ENCODE measurements around the gene LRRC7.

The LRRC7 gene

DNA sequence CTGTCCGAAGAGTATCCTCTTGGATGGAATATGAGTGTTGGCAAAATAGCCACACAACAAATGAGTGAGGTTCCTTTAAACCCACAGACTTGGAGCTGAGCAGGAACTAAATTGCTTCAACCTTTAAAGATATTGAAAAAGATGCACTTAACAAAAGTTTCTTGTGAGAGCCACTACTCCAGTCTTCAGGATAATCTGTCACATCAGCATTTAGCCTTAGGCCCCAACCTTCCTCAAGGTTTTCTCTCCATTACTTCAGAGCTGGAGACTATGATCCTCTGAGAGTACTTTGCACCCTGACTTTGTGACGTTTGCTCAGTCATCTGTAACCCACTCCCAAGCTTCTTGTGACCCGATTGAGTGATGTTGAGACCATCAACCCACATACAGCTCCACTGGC is 424.9 kb downstream of the LRRC7 start:
- Mint-ChIP-seq H3K4me1 (ENCODE audit: low read depth) (no peaks in the 10 kb centered on the region), H3K27ac (no peak overlapping the region), H3K9me3 (no peaks in the 10 kb centered on the region), H3K4me3 (no peak overlapping the region), H3K36me3 (ENCODE audit: low read depth) (no peaks in the 10 kb centered on the region), H3K27me3 (ENCODE audit: low read depth) (no peaks in the 10 kb centered on the region)

DNA sequence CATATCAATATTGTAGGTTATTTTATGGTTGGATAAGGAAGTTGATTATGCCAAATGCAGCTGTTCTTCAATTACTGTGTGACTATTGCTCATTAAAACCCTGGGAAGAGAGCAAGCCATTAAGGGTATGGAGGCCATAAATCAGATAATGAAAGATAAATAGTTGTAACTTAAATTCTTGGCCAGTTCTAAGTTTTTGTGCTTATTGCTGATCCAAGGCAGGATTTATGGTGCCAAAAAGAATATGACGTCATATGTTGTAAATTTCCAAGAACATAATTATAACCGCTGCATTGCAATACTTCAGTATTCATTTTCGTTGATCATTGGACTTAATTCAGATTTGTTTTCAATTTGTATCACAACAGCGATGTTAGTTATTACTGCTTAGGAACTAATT is 426.1 kb downstream of the LRRC7 start:
- no peak overlapping the region for H3K4me3 Mint-ChIP-seq

DNA sequence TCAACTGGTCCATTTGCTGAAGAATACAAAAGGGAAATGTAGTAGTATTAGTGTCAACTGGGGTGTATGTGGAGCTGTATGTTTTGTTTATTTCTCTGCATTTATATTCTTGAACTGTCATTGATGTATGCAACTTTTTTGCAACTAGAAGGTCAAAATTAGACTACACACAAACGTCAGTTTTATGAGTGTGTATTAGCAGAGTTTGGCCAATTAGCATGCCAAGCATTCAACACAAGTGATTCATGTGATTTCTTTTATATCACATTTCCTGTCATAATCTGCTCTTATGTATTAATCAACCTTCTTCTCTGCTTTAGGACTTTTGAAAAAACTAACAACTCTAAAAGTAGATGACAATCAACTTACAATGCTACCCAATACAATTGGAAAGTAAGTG is 426.5 kb downstream of the LRRC7 start:
- Mint-ChIP-seq H3K9me3 (no peaks in the 10 kb centered on the region), H3K36me3 (ENCODE audit: low read depth) (no peaks in the 10 kb centered on the region), H3K4me3 (no peak overlapping the region), H3K27ac (no peak overlapping the region), H3K4me1 (ENCODE audit: low read depth) (no peaks in the 10 kb centered on the region), H3K27me3 (ENCODE audit: low read depth) (no peaks in the 10 kb centered on the region)

More for the DNA sequence above, 426.1 kb downstream of the LRRC7 start:
- no peaks in the 10 kb centered on the region for H3K4me1 Mint-ChIP-seq (ENCODE audit: low read depth)
- no peak overlapping the region for H3K27ac Mint-ChIP-seq
- no peaks in the 10 kb centered on the region for H3K36me3 Mint-ChIP-seq (ENCODE audit: low read depth)
- H3K9me3 Mint-ChIP-seq = no peaks in the 10 kb centered on the region
- no peaks in the 10 kb centered on the region for H3K27me3 Mint-ChIP-seq (ENCODE audit: low read depth)

DNA sequence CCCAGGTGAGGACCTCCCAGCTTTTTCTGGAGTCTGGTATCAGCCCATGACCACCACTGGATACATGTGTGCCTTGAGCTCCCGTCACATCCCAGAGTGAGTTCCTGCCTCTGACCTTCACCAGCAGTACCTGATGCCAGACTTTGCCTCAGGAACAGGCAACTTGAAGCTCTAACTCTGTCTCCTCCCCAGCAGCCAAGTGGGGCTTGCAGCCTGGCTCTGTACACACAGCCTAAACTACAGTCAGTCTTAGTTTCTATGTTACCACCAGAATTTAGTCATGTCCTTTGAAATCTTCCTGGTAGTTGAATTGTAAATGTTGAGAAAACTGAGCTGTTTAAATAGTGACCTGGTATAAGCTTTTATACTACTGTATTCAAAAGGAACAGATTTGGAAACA is 431.1 kb downstream of the LRRC7 start:
- no peak overlapping the region for H3K27ac Mint-ChIP-seq

DNA sequence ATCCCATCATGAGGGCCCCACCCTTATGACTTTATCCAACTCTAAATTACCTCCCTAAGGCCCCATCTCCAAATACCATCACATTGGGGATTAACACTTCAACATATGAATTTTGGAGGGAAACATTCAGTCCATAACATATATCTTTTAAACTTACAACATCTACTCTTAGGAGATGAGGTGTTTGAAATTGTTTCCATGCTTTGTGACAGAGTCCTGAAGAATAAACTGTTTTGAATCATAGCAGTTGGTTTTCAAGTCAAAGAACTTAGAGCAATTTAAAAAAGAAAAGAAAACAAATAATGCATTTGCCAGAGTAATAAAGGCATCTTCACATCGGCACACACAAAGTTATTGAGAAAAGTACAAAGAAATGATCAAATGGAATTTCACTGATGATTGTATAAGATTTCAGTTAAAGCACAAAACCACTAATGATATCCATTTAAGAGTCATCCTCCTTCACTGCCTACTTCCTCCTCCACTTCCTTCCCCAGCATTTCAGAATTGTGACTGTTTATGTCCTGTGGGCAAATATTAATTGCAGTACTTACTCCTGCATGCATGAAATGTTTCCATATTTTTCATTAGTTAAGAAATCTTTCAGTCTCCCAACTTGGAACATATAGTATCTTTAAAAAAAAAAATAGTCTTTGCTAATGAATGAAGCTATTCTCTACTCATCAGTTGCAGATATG is 435.6 kb downstream of the LRRC7 start:
- no peaks in the 10 kb centered on the region for H3K4me1 Mint-ChIP-seq (ENCODE audit: low read depth)
- no peaks in the 10 kb centered on the region for H3K27me3 Mint-ChIP-seq (ENCODE audit: low read depth)
- H3K4me3 Mint-ChIP-seq = no peak overlapping the region
- H3K27ac Mint-ChIP-seq = no peak overlapping the region
- H3K9me3 Mint-ChIP-seq = no peaks in the 10 kb centered on the region
- H3K36me3 Mint-ChIP-seq (ENCODE audit: low read depth) = no peaks in the 10 kb centered on the region

More for the DNA sequence above, 431.1 kb downstream of the LRRC7 start:
- H3K9me3 Mint-ChIP-seq = no peaks in the 10 kb centered on the region
- no peaks in the 10 kb centered on the region for H3K4me1 Mint-ChIP-seq (ENCODE audit: low read depth)
- no peaks in the 10 kb centered on the region for H3K36me3 Mint-ChIP-seq (ENCODE audit: low read depth)
- no peaks in the 10 kb centered on the region for H3K27me3 Mint-ChIP-seq (ENCODE audit: low read depth)
- H3K4me3 Mint-ChIP-seq = no peak overlapping the region

DNA sequence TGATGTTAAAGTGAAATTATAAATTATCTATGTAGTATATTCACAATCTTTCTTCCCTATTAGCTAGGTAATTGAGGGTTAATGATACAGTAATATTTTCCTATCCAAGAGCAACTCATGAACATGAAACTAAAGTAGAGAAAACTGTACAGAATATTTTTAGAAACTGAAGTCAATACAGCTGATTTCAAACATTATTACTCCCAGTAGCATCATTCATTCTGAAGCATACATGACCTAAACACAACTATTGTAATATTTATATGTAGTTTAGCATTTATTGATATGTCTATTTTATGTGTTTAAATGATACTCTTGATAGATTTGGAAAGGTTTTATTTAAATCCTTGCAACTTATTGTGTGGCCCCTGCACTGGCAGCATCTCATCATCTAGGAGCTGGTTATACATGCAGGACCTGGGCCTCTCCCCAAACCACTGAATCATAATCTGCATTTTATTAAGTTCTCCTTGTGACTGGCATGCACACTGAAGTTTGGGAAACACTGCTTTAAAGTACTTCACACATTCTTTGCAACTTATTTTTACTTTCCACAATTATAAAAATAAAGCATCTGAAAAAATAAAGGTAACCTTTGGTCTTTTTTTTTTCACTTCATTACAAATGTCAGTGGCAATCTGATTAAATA is 437.8 kb downstream of the LRRC7 start:
- Mint-ChIP-seq H3K4me1 (ENCODE audit: low read depth) (no peaks in the 10 kb centered on the region), H3K36me3 (ENCODE audit: low read depth) (no peaks in the 10 kb centered on the region), H3K27me3 (ENCODE audit: low read depth) (no peaks in the 10 kb centered on the region), H3K27ac (no peak overlapping the region), H3K4me3 (no peak overlapping the region), H3K9me3 (no peaks in the 10 kb centered on the region)

DNA sequence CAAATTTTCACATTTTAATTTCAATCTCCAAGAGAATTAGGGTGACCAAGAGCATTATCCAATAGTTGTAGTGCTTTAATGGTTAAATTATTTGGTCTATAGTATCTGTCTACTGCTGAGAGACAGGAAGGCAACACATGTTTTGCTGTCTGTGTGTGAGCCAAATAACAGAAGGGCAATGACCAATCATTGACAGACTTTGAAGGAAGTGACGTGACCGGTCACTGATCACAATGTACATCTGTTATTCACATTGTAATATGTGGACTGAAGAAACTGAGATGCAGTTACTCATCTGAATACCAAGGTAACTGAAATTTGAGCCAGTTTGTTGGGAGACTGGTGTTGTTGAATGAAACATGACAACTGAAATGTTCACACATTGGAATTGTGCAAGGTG is 440.9 kb downstream of the LRRC7 start:
- Mint-ChIP-seq H3K4me1 (ENCODE audit: low read depth) (no peaks in the 10 kb centered on the region), H3K27ac (no peak overlapping the region), H3K9me3 (no peaks in the 10 kb centered on the region), H3K4me3 (no peak overlapping the region), H3K36me3 (ENCODE audit: low read depth) (no peaks in the 10 kb centered on the region), H3K27me3 (ENCODE audit: low read depth) (no peaks in the 10 kb centered on the region)

DNA sequence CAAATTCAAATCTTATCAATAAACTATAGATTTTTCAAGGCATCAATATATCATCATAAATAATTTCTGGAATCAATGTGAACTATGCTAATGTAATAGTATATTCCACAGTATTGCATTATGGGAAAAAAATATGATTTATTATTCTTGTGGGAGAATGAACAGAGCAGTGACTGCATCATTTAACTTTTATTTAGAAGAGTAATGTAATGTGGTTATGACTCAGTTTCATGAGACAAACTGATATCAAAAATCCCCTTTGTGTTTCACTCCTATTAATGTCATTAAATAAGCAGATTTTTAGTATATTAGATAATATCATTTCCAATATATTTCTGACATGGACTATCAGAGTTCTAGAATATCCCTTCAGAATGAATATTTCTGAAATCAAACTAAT is 450.0 kb downstream of the LRRC7 start:
- Mint-ChIP-seq H3K27me3 (ENCODE audit: low read depth) (no peaks in the 10 kb centered on the region), H3K36me3 (ENCODE audit: low read depth) (no peaks in the 10 kb centered on the region), H3K4me1 (ENCODE audit: low read depth) (no peaks in the 10 kb centered on the region), H3K4me3 (no peak overlapping the region), H3K9me3 (no peaks in the 10 kb centered on the region), H3K27ac (no peak overlapping the region)

DNA sequence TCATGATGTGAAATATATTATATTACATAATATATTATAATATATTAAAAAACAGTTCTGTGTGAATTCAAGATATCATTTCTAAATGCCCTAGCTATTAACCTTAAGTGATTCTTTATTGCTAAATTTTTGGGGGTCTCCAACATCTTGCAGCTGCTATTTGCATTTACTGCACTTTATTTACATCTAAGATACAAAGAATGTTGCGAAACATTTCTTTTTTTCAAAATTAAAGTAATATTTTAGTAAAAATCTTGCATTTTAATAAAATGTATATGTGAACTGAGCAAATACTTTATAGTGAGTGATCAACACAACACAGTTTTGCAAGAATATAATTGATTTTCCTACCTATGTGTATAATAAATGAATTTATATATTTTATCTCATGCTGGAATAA is 456.6 kb downstream of the LRRC7 start:
- no peaks in the 10 kb centered on the region for H3K4me1 Mint-ChIP-seq (ENCODE audit: low read depth)
- H3K36me3 Mint-ChIP-seq (ENCODE audit: low read depth) = no peaks in the 10 kb centered on the region
- no peaks in the 10 kb centered on the region for H3K9me3 Mint-ChIP-seq
- H3K4me3 Mint-ChIP-seq = no peak overlapping the region
- no peak overlapping the region for H3K27ac Mint-ChIP-seq
- H3K27me3 Mint-ChIP-seq (ENCODE audit: low read depth) = no peaks in the 10 kb centered on the region

DNA sequence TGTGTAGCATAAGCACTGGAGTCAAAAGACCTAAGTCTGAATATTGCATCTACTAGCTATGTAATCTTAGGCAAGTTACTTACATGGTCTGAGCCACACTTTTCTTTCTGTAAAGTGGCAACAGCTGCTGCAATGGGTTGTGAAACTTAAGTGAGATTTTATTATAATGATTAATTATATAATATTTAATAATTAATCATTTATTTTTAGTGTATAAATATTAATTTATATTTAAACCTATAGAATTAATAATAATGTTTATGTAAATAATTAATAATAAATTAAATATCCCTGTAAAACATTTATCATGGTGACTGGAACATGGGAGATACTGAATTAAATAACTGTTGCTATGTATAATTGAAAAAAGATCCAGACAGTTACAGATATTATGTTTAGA is 457.3 kb downstream of the LRRC7 start:
- H3K4me1 Mint-ChIP-seq (ENCODE audit: low read depth) = no peaks in the 10 kb centered on the region
- H3K9me3 Mint-ChIP-seq = no peaks in the 10 kb centered on the region
- no peak overlapping the region for H3K4me3 Mint-ChIP-seq
- H3K27me3 Mint-ChIP-seq (ENCODE audit: low read depth) = no peaks in the 10 kb centered on the region
- no peak overlapping the region for H3K27ac Mint-ChIP-seq
- H3K36me3 Mint-ChIP-seq (ENCODE audit: low read depth) = no peaks in the 10 kb centered on the region

DNA sequence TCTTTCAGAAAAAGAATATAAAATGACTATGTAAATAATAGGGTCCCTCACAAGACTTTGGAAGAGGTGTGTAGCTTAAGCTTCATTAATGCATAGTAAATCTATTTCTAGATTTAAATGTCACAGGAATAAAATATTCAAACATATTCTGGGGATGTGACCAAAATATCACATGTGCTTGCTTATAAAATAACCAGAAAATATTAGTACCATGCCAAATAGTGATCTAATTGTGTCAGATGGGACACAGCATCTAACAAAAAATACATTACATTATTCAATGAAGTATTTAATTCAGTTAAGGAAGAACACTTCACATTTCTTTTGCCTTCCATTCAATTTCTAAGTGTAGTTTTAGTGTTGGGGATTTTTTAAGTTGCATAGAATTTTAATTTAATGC is 458.1 kb downstream of the LRRC7 start:
- Mint-ChIP-seq H3K27me3 (ENCODE audit: low read depth) (no peaks in the 10 kb centered on the region), H3K9me3 (no peaks in the 10 kb centered on the region), H3K4me3 (no peak overlapping the region), H3K36me3 (ENCODE audit: low read depth) (no peaks in the 10 kb centered on the region), H3K27ac (no peak overlapping the region), H3K4me1 (ENCODE audit: low read depth) (no peaks in the 10 kb centered on the region)

DNA sequence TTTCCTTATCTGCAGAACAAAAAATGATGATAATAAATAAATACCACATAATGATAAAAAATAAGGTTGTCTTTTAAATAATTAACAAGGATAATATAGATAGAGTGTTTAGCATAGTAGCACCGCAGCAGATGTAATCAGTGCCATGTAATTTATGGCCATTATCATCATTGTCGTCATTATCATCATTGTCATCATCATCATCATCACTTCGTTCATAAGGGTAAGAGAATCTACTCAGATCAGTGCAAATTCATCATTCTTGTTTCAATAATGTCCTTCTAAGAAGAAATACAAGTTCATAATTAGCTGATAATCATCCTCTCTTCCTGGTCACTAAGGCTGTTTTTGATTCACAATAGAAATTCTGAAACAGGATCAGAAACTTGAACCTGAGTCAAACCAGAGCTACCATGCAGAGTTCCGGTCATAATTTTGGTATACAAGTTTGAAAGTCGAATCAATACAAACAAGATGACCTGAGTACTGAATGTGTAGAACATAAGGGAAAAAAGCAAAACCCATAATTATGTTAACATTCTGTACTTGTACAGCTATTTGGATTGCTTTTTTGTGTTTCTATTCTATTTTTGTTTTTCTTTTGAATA is 465.6 kb downstream of the LRRC7 start:
- H3K4me1 Mint-ChIP-seq (ENCODE audit: low read depth) = no peaks in the 10 kb centered on the region
- H3K27me3 Mint-ChIP-seq (ENCODE audit: low read depth) = no peaks in the 10 kb centered on the region
- no peaks in the 10 kb centered on the region for H3K36me3 Mint-ChIP-seq (ENCODE audit: low read depth)
- H3K9me3 Mint-ChIP-seq = no peaks in the 10 kb centered on the region
- no peak overlapping the region for H3K4me3 Mint-ChIP-seq
- no peak overlapping the region for H3K27ac Mint-ChIP-seq

DNA sequence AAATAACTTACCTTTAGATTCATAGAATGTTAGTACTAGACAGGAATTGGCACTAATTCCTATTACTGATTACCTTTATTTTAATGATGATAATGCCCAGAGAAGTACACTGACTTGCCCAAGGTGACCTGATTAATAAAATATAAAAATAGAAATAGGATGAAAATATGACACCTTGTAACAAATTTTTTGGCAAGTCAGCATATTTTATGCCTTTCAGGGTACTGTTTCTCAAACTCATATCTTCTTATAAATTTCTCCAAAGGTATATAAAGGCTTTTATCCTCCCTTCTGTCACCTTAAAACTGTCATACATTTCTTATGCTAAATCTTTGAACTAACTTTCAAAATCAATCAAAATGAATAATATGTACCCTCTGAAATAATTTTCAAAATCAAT is 466.2 kb downstream of the LRRC7 start:
- Mint-ChIP-seq H3K36me3 (ENCODE audit: low read depth) (no peaks in the 10 kb centered on the region), H3K4me1 (ENCODE audit: low read depth) (no peaks in the 10 kb centered on the region), H3K27me3 (ENCODE audit: low read depth) (no peaks in the 10 kb centered on the region), H3K27ac (no peak overlapping the region), H3K9me3 (no peaks in the 10 kb centered on the region), H3K4me3 (no peak overlapping the region)

DNA sequence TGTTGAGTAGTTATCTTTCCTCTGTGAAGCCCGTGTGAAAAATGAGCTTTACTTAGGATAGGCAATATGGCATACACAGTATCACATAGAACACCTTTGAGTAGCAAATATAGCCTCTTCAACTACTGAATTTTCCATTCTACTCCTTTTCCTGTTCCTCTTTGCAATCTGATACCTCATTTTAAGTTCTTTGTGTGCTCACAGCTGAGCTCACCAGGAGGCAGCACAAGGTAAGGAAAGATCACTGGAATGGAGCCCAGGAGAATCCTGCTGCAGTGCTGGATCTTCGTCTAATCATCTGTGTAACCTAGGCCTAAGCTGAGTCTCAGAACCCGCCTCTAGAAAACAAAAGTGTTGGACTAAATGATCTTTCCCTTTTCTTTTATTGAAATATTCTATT is 466.7 kb downstream of the LRRC7 start:
- no peak overlapping the region for H3K27ac Mint-ChIP-seq
- H3K36me3 Mint-ChIP-seq (ENCODE audit: low read depth) = no peaks in the 10 kb centered on the region
- no peaks in the 10 kb centered on the region for H3K27me3 Mint-ChIP-seq (ENCODE audit: low read depth)
- no peaks in the 10 kb centered on the region for H3K9me3 Mint-ChIP-seq
- no peak overlapping the region for H3K4me3 Mint-ChIP-seq
- no peaks in the 10 kb centered on the region for H3K4me1 Mint-ChIP-seq (ENCODE audit: low read depth)

DNA sequence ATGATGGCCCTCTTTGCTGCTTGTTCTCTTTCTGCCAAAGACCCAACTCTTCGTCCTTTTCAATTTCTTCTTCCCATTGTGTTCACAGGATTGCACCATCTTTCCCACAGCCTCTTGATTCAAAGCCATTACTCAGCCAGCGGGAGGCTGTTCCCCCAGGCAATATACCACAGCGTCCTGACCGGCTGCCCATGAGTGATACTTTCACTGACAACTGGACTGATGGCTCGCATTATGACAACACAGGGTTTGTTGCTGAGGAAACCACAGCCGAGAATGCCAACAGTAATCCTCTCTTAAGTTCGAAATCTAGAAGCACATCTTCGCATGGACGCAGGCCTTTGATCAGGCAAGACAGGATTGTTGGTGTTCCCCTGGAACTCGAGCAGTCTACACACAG is 470.3 kb downstream of the LRRC7 start:
- no peaks in the 10 kb centered on the region for H3K27me3 Mint-ChIP-seq (ENCODE audit: low read depth)
- no peak overlapping the region for H3K4me3 Mint-ChIP-seq
- no peaks in the 10 kb centered on the region for H3K36me3 Mint-ChIP-seq (ENCODE audit: low read depth)

More for the DNA sequence above, 470.3 kb downstream of the LRRC7 start:
- no peaks in the 10 kb centered on the region for H3K9me3 Mint-ChIP-seq
- H3K4me1 Mint-ChIP-seq (ENCODE audit: low read depth) = no peaks in the 10 kb centered on the region
- no peak overlapping the region for H3K27ac Mint-ChIP-seq

Data from T-helper 1 cell treated with Interleukin-12 subunit alpha and Interleukin-12 subunit beta and Interleukin-4 antibody, amounts not matched to agents 30 μg/mL and 1 μg/mL, for 36 hours (primary cell).